Measurements from ENCODE around the gene CSAD. TPM values are rescaled to one million over a fixed set of nuclear protein-coding genes. Genes with fewer than 3 reads are reported as not detected.
"Not testable (repeated sequence)": the region's sequence is repeated elsewhere in the genome, so short reads cannot be mapped to it uniquely, and the experiment has no call there.

The CSAD gene
- total RNA-seq, 1 experiment from 2014 or later: 19.2 TPM

DNA sequence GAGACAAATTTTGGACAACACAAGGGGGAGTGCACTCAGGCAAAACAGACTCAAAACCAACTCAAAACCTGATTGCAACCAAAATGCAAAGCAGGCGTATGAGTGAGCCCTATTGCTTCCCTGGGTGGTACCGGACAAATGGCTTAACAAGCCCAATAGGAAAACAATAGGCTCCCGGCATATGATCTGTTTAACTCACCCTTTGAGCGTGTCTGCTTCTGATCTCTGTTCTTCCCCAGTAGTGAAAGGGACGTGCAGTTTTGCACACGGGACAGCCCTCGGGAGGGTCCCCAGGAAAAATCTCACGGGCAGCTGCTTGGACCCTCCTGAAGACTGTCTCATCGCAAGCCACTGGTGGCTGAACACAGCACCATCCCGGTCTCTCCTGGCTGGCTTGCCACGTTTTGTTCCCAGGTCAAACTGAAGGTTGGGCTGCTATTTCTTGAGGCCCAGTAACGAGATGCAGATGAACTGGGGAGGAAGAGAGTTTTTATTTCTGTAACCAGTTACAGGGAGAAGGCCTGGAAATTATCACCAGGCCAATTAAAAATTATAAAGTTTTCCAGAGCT is 67.5 kb downstream of the CSAD start:
- DNase-seq: no peak
- Histone ChIP-seq H2AFZ (ENCODE audit: low read length) (no peak overlapping the region), H3K79me2 (ENCODE audit: low read length) (no peaks in the 10 kb centered on the region)

DNA sequence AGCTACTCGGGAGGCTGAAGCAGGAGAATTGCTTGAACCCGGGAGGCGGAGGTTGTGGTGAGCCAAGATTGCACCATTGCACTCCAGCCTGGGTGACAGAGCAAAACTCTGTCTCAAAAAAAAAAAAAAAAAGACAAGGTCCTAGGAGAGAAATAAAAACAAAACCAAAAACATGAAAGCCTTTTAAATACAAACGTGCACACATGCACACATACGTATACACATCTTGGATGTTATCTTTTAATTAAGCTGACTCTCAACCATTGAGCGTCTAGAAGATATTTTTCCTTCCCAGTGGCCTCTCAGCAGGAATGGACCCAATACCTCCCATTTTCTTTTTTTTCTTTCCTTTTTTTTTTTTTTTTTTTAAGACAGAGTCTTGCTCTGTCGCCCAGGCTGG is 68.3 kb downstream of the CSAD start:
- not testable (repeated sequence) for H3K4me3 ChIP-seq (ENCODE audit: low read length); H2AFZ ChIP-seq (ENCODE audit: low read length); H3K4me2 ChIP-seq (ENCODE audit: low read depth, low read length, poor library complexity, severe bottlenecking); H3K9me3 ChIP-seq (ENCODE audit: low read length); DNase-seq; H3K27me3 ChIP-seq (ENCODE audit: low read length); H3K79me2 ChIP-seq (ENCODE audit: low read length); H3K36me3 ChIP-seq (ENCODE audit: insufficient read depth, low read length); H3K27ac ChIP-seq (ENCODE audit: low read length); H3K4me1 ChIP-seq (ENCODE audit: low read length); H3K9me2 ChIP-seq (replicated peaks; ENCODE audit: insufficient read depth, low read length); H3K9ac ChIP-seq (ENCODE audit: low read length); H4K20me1 ChIP-seq (ENCODE audit: insufficient read depth, low read depth, low read length)

More for the DNA sequence above, 67.5 kb downstream of the CSAD start:
- Histone ChIP-seq H3K4me2 (ENCODE audit: low read depth, low read length, poor library complexity, severe bottlenecking) (no peak overlapping the region), H3K9me3 (ENCODE audit: low read length) (no peaks in the 10 kb centered on the region), H3K4me1 (ENCODE audit: low read length) (no peaks in the 10 kb centered on the region), H3K9ac (ENCODE audit: low read length) (no peak overlapping the region), H4K20me1 (ENCODE audit: insufficient read depth, low read depth, low read length) (no peaks in the 10 kb centered on the region), H3K27ac (ENCODE audit: low read length) (no peak overlapping the region), H3K4me3 (ENCODE audit: low read length) (no peak overlapping the region), H3K36me3 (ENCODE audit: insufficient read depth, low read length) (no peaks in the 10 kb centered on the region), H3K9me2 (replicated peaks; ENCODE audit: insufficient read depth, low read length) (no peaks in the 10 kb centered on the region), H3K27me3 (ENCODE audit: low read length) (no peaks in the 10 kb centered on the region)

Small RNA genes lying within 50 kb of the gene (small RNA-seq; reads per million reads assigned to genes)
- not detected for gene HIGD1AP1
- gene RNU6-333P: not detected

Other genes with a start within 250 kb of the CSAD start
- not detected in 2 replicates for gene KRT18, start 231.8 kb downstream of the CSAD start, total RNA-seq (2014; rRNA removed; shearing (Covaris generic); ENCODE audit: low replicate concordance)
- gene EIF4B, start 174.5 kb downstream of the CSAD start, total RNA-seq (2014; rRNA removed; shearing (Covaris generic); ENCODE audit: low replicate concordance): 549 and 718 TPM in 2 replicates
- 0.48 TPM in 1 of 2 replicates, not detected in the other for gene TNS2, start 130.9 kb downstream of the CSAD start, total RNA-seq (2014; rRNA removed; shearing (Covaris generic); ENCODE audit: low replicate concordance)
- gene SPRYD3, start 101.5 kb downstream of the CSAD start, total RNA-seq (2014; rRNA removed; shearing (Covaris generic); ENCODE audit: low replicate concordance): 11.1 and 17.4 TPM in 2 replicates
- gene IGFBP6, start 83.3 kb downstream of the CSAD start, total RNA-seq (2014; rRNA removed; shearing (Covaris generic); ENCODE audit: low replicate concordance): 0.54 TPM in 1 of 2 replicates, not detected in the other
- not detected in 2 replicates for gene SOAT2, start 77.4 kb downstream of the CSAD start, total RNA-seq (2014; rRNA removed; shearing (Covaris generic); ENCODE audit: low replicate concordance)
- 24.0 and 30.6 TPM in 2 replicates for gene ZNF740, start 203 bp downstream of the CSAD start, total RNA-seq (2014; rRNA removed; shearing (Covaris generic); ENCODE audit: low replicate concordance)
- gene ITGB7, start 26.3 kb upstream of the CSAD start, total RNA-seq (2014; rRNA removed; shearing (Covaris generic); ENCODE audit: low replicate concordance): 124 and 159 TPM in 2 replicates
- 1.7 and 6.5 TPM in 2 replicates for gene RARG, start 51.3 kb upstream of the CSAD start, total RNA-seq (2014; rRNA removed; shearing (Covaris generic); ENCODE audit: low replicate concordance)
- gene ESPL1, start 87.4 kb upstream of the CSAD start, total RNA-seq (2014; rRNA removed; shearing (Covaris generic); ENCODE audit: low replicate concordance): 9.4 and 22.8 TPM in 2 replicates
- 387 and 492 TPM in 2 replicates for gene PFDN5, start 114.6 kb upstream of the CSAD start, total RNA-seq (2014; rRNA removed; shearing (Covaris generic); ENCODE audit: low replicate concordance)
- 67.1 and 85.5 TPM in 2 replicates for gene MYG1, start 118.8 kb upstream of the CSAD start, total RNA-seq (2014; rRNA removed; shearing (Covaris generic); ENCODE audit: low replicate concordance)
- gene AAAS, start 140.7 kb upstream of the CSAD start, total RNA-seq (2014; rRNA removed; shearing (Covaris generic); ENCODE audit: low replicate concordance): 37.3 and 63.6 TPM in 2 replicates
- gene SP7, start 155.4 kb upstream of the CSAD start, total RNA-seq (2014; rRNA removed; shearing (Covaris generic); ENCODE audit: low replicate concordance): not detected in 2 replicates
- gene SP1, start 199.3 kb upstream of the CSAD start, total RNA-seq (2014; rRNA removed; shearing (Covaris generic); ENCODE audit: low replicate concordance): 29.9 and 36.5 TPM in 2 replicates
- gene AMHR2, start 242.9 kb upstream of the CSAD start, total RNA-seq (2014; rRNA removed; shearing (Covaris generic); ENCODE audit: low replicate concordance): not detected in 2 replicates

Measured in Karpas-422 (cell line).